Stimulated activated CD8-positive, alpha-beta memory T cell treated with anti-CD3 and anti-CD28 coated beads, Interleukin-2, amount 100 ng/mL, for 48 hours (primary cell): ENCODE results near the gene ANO7.

Experiments
- DNase-seq, 2 donors: peaks; one replicate each; pipeline ENCODE4 v3.0.0-alpha.2; 2020; ENCODE audit warnings: low read depth in 2 of 2

ANO7 gene

DNA sequence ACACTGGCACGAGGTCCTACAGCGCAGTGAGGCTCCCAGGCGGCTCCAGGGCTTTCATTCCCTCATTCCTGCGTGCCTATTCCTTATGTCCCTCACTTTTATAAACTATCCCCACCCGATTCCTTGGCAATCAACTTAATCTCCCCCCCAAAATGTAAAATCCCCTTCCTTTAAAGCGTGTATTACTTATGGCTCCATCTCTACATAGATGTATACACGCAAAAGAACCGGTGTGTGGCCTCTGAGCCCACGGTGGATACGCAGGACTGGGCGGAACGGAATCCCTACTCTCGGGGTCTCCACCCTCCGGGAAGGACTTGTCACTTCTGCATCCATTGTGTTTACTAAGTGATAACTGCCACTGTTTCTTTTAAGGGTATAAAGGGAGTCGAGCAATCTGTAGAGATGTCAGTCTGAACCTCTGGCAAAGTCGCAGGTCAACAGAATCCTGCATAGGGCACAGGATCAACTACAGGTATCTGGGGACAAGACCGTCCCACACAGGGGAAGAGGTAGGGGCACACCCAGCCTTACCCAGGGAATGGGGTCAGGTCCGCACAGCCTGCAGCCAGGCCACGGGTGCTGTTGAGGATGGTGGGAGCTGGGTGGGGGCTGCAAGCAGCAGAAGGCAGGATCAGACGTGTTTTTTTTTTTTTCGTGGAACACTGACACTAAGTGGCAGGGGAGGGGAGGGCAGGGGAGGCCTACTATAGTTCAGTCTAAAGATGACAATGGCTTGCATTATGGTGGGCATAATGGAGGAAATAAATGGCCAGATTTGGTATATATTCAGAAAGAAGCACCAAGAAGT is 84.9 kb downstream of the ANO7 start:
- no peak for DNase-seq

DNA sequence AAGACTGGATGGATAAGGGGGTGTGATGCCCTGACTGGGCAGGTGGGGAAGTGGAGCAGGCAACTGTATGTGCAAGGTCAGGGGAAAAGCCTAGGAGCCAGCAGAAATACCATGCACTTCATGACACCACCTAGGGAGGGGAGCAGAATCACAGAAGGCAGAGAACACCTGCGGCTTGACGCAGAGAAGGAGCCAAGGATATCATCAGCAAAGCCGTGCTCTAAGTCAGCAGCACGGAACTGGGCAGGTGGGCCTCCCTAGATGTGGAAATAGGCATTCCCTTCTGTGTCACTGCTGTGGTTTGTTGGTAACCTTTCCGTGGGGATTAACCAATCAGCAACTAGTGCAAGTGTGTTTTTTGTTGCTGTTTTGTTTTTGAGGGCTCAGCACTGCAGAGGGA is 85.7 kb downstream of the ANO7 start:
- no peak for DNase-seq
